GM23338 (cell line): Measurements from ENCODE around the gene SELENBP1. TPM values are rescaled to one million over a fixed set of nuclear protein-coding genes. Genes with fewer than 3 reads are reported as not detected.

Source experiments
- ATAC-seq: fragments of 200-7000 bp; cut with Tn5 transposase; 3 replicates; pipeline ENCODE4 v1.9.1; 2020
- DNase-seq: peaks from one replicate; pipeline ENCODE4 v3.0.0-alpha.2; 2015; ENCODE audit warnings: low spot score
- H2AFZ ChIP-seq: fragments of 200-600 bp; sonication (generic); 2 replicates; pipeline ENCODE4 v1.8.0; 2016; ENCODE audit warnings: antibody characterized with exemption, mild to moderate bottlenecking, moderate library complexity
- H3F3A ChIP-seq: fragments of 200-600 bp; sonication (generic); replicated peaks from 2 replicates; pipeline ENCODE4 v1.8.0; 2017; ENCODE audit warnings: antibody characterized with exemption, mixed run types, low read depth
- H3K27ac ChIP-seq: fragments of 200-600 bp; sonication (generic); 2 replicates; pipeline ENCODE4 v1.6.1; 2016; ENCODE audit warnings: low read depth
- H3K27me3 ChIP-seq: fragments of 200-600 bp; sonication (generic); 2 replicates; pipeline ENCODE4 v1.8.0; 2016; ENCODE audit warnings: mild to moderate bottlenecking, mixed run types, moderate library complexity; ENCODE audit not compliant: insufficient read depth
- H3K36me3 ChIP-seq: fragments of 200-600 bp; sonication (generic); 2 replicates; pipeline ENCODE4 v1.8.0; 2016; ENCODE audit warnings: mild to moderate bottlenecking; ENCODE audit not compliant: insufficient read depth
- H3K4me1 ChIP-seq: fragments of 200-600 bp; sonication (generic); 2 replicates; pipeline ENCODE4 v1.8.0; 2016; ENCODE audit warnings: mild to moderate bottlenecking, moderate library complexity; ENCODE audit not compliant: insufficient read depth
- H3K4me2 ChIP-seq: fragments of 200-600 bp; sonication (generic); 2 replicates; pipeline ENCODE4 v1.7.1; 2017; ENCODE audit warnings: mixed run types
- H3K4me3 ChIP-seq: fragments of 200-600 bp; sonication (generic); 2 replicates; pipeline ENCODE4 v1.6.1; 2016; ENCODE audit warnings: mixed run types
- H3K79me2 ChIP-seq: fragments of 200-600 bp; sonication (generic); replicated peaks from 2 replicates; pipeline ENCODE4 v1.8.0; 2017; ENCODE audit warnings: mild to moderate bottlenecking; ENCODE audit not compliant: insufficient read depth
- H3K9me2 ChIP-seq: fragments of 200-600 bp; sonication (generic); 2 replicates; pipeline ENCODE4 v1.8.0; 2017; ENCODE audit not compliant: insufficient read depth
- H4K20me1 ChIP-seq: fragments of 200-600 bp; sonication (generic); replicated peaks from 2 replicates; pipeline ENCODE4 v1.8.0; 2017; ENCODE audit warnings: mild to moderate bottlenecking; ENCODE audit not compliant: insufficient read depth
- H3K27ac Mint-ChIP-seq: 2 replicates; pipeline ENCODE4 v1.8.0; 2020; ENCODE audit warnings: inconsistent platforms, mild to moderate bottlenecking, moderate library complexity, mixed read lengths
- H3K27me3 Mint-ChIP-seq: 3 replicates; pipeline ENCODE4 v1.8.0; 2022; ENCODE audit warnings: low read depth, mild to moderate bottlenecking, moderate library complexity, mixed read lengths, inconsistent platforms; ENCODE audit not compliant: insufficient read depth, poor library complexity
- H3K36me3 Mint-ChIP-seq: 3 replicates; pipeline ENCODE4 v1.8.0; 2021; ENCODE audit warnings: low read depth, mild to moderate bottlenecking, inconsistent platforms, moderate library complexity, mixed read lengths
- H3K4me1 Mint-ChIP-seq: 3 replicates; pipeline ENCODE4 v1.8.0; 2020; ENCODE audit warnings: mild to moderate bottlenecking, inconsistent platforms, mixed read lengths
- H3K4me3 Mint-ChIP-seq: 3 replicates; pipeline ENCODE4 v1.8.0; 2021; ENCODE audit warnings: moderate library complexity, mild to moderate bottlenecking, inconsistent platforms, mixed read lengths
- H3K9me3 Mint-ChIP-seq: 3 replicates; pipeline ENCODE4 v1.8.0; 2020; ENCODE audit warnings: moderate library complexity, mild to moderate bottlenecking, inconsistent platforms, mixed read lengths
- CREB1 ChIP-seq: fragments of 250-450 bp; sonication (Bioruptor Pico); IDR thresholded peaks from 2 replicates; pipeline ENCODE4 v1.5.0; 2020; ENCODE audit warnings: low read depth, mild to moderate bottlenecking, moderate library complexity
- EZH2 ChIP-seq: fragments of 200-600 bp; sonication (generic); IDR thresholded peaks from one replicate; pipeline ENCODE4 v1.8.0; 2017; ENCODE audit warnings: antibody characterized with exemption, mild to moderate bottlenecking, low read depth; ENCODE audit not compliant: unreplicated experiment
- EZH2phosphoT487 ChIP-seq: fragments of 200-600 bp; sonication (generic); IDR thresholded peaks from one replicate; pipeline ENCODE4 v1.8.1; 2018; ENCODE audit warnings: antibody characterized with exemption; ENCODE audit not compliant: unreplicated experiment
- JUNB ChIP-seq: IDR thresholded peaks from one replicate; pipeline ENCODE4 v1.6.1; 2016; ENCODE audit warnings: antibody characterized with exemption; ENCODE audit not compliant: unreplicated experiment
- NANOG ChIP-seq: IDR thresholded peaks from 2 replicates; pipeline ENCODE4 v1.6.1; 2016; ENCODE audit warnings: antibody characterized with exemption, borderline replicate concordance
- POLR2AphosphoS5 ChIP-seq: IDR thresholded peaks from 2 replicates; pipeline ENCODE4 v1.6.1; 2016; ENCODE audit warnings: antibody characterized with exemption, low read depth
- STAT1 ChIP-seq: IDR thresholded peaks from one replicate; pipeline ENCODE4 v1.6.1; 2016; ENCODE audit warnings: antibody characterized with exemption; ENCODE audit not compliant: unreplicated experiment
- ZNF114 ChIP-seq: fragments of 250-450 bp; sonication (Bioruptor Pico); IDR thresholded peaks from 2 replicates; pipeline ENCODE4 v1.5.0; 2020; ENCODE audit warnings: mild to moderate bottlenecking, moderate library complexity
- ZNF331 ChIP-seq: fragments of 250-450 bp; sonication (Bioruptor Pico); IDR thresholded peaks from 2 replicates; pipeline ENCODE4 v1.5.0; 2020; ENCODE audit warnings: low read depth, mild to moderate bottlenecking, moderate library complexity
- polyA plus RNA-seq: library from polyadenylated mRNA; unstranded; fragments of >200 nt; fragmentation: Nextera tagmentation; extraction: Ambion mirVana; gene quantifications from 2 replicates; pipeline ENCODE4 v1.2.1, GENCODE V29; 2016
- total RNA-seq: library from RNA; depleted of rRNA; stranded (reverse); fragments of >200 nt; shearing (Covaris generic); gene quantifications from 2 replicates; pipeline ENCODE4 v1.2.3, GENCODE V29; 2014
- TF ChIP-seq, protein P1 (sequence below): IDR thresholded peaks from one replicate; pipeline ENCODE4 v1.6.1; 2018; ENCODE audit warnings: antibody characterized with exemption; ENCODE audit not compliant: unreplicated experiment
- TF ChIP-seq, protein P2 (sequence below): IDR thresholded peaks from 2 replicates; pipeline ENCODE4 v1.6.1; 2016; ENCODE audit warnings: antibody characterized with exemption
- TF ChIP-seq, protein P3 (sequence below), 2 experiments: fragments of 200-600 bp in 1 of 2; sonication (generic) in 1 of 2; conservative IDR thresholded peaks; 2 replicates each; pipeline versions ENCODE4 v1.5.1 to v1.6.1; 2016 to 2017; ENCODE audit warnings: antibody characterized with exemption in 2 of 2, low read depth in 2 of 2, mild to moderate bottlenecking in 2 of 2, moderate library complexity in 1 of 2

Gene SELENBP1
- total and polyA plus RNA-seq, 2 experiments from 2014 or later = 10.7 to 13.4 TPM

DNA sequence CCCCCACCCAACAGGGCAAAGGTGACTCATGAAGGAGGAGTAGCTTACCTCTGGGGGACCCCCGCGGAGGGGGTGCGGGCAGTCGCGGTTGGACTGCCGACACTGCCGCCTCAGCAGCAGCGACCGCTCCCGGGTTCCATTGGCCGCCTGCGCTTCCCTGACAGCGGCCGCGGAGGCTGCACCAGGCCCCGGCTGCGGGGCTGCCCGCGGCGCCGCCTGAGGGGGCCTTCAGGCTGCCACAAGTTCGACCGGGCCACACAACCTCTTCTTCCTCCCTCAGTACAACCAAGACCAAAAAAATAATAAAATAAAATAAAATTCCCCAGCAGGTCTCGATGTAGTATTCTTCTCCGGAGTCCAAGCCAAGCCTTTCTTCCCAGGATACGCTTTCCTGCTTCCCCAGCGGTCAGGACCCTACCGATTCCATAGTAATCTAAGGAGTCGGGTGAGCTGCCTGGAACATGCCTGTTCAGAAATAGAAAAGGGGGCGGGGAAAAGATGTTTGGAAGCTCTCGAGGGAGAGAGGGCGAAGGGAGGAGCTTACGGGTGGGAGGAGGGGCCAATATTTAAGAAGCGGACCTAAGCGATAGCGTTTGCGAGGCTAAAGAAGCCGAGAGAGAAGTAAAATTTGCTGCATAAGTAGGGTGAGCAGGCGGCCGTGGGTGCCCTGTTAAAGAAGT is 45.1 kb downstream of the SELENBP1 start, which contains the start of gene PI4KB:
Gene PI4KB (minus strand): TSS at position 194 of the 680 bp plus-strand sequence. CDS start 10,935 bp downstream, outside the sequence.
- Mint-ChIP-seq H3K4me3 (peak within 1 kb of the TSS; percentile 83), H3K36me3 (peaks cover 8% of the 10 kb centered on the region), H3K27ac (peak within 1 kb of the TSS; percentile 99), H3K4me1 (peaks cover 10% of the 10 kb centered on the region; the same call in 2 of the 3 replicates), H3K27me3 (peaks cover 9% of the 10 kb centered on the region), H3K9me3 (no peaks in the 10 kb centered on the region)
- Histone ChIP-seq H3K9me2 (no peaks in the 10 kb centered on the region), H3K27ac (peak within 1 kb of the TSS; percentile 85), H2AFZ (peak within 1 kb of the TSS; percentile 84), H3F3A (0 out of 2 replicates have a peak, but pooled peaks cover 5% of the 10 kb centered on the region), H3K79me2 (peaks cover 15% of the 10 kb centered on the region), H4K20me1 (peaks cover 4% of the 10 kb centered on the region; the same call in 1 of the 2 replicates), H3K4me3 (peak within 1 kb of the TSS; percentile 74), H3K36me3 (peaks cover 6% of the 10 kb centered on the region; the same call in 1 of the 2 replicates), H3K4me2 (peak within 1 kb of the TSS; percentile 95), H3K27me3 (no peaks in the 10 kb centered on the region), H3K4me1 (peaks cover 14% of the 10 kb centered on the region)
- DNase-seq (peak; percentile 100), ATAC-seq (peak; percentile 94)
- TF ChIP-seq STAT1 (no peak), POLR2AphosphoS5 (peak; percentile 82), CREB1 (no peak)

DNA sequence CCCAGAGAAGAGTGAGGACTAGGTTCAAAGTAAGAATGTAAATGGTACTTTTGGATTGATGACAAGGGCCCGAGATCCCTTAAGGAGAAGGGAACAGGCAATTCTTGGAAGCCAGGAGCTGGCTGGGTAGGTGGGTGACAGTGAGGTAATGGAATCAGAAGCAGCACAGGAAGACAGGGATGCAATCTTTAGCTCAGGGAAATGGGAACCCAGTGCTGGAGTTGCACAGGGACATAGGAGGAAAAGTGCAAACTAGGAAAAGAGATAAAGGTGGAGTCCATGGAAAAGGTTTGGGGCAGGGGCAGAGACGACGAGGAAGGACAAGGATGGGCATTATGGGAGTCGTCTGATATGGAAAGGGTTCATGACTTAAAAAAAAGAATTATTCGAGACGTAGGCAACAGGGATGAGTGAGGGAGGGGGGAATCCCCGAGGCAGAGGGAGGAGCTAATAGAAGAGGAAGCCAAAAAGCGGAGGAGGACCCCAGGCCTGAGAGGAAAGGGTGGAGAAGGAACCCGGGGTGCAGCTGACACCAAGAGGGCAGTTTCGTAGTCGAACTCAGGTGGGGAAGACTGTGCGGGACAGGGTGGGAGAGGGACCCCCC is 45.8 kb downstream of the SELENBP1 start:
- TF ChIP-seq ZNF331 (CRISPR knock-in tag) (no peak), JUNB (no peak), CREB1 (no peak), STAT1 (no peak), NANOG (no peak), POLR2AphosphoS5 (no peak), EZH2 (no peak), ZNF114 (CRISPR knock-in tag) (no peak), EZH2phosphoT487 (no peak)
- TF ChIP-seq, protein P1, sequence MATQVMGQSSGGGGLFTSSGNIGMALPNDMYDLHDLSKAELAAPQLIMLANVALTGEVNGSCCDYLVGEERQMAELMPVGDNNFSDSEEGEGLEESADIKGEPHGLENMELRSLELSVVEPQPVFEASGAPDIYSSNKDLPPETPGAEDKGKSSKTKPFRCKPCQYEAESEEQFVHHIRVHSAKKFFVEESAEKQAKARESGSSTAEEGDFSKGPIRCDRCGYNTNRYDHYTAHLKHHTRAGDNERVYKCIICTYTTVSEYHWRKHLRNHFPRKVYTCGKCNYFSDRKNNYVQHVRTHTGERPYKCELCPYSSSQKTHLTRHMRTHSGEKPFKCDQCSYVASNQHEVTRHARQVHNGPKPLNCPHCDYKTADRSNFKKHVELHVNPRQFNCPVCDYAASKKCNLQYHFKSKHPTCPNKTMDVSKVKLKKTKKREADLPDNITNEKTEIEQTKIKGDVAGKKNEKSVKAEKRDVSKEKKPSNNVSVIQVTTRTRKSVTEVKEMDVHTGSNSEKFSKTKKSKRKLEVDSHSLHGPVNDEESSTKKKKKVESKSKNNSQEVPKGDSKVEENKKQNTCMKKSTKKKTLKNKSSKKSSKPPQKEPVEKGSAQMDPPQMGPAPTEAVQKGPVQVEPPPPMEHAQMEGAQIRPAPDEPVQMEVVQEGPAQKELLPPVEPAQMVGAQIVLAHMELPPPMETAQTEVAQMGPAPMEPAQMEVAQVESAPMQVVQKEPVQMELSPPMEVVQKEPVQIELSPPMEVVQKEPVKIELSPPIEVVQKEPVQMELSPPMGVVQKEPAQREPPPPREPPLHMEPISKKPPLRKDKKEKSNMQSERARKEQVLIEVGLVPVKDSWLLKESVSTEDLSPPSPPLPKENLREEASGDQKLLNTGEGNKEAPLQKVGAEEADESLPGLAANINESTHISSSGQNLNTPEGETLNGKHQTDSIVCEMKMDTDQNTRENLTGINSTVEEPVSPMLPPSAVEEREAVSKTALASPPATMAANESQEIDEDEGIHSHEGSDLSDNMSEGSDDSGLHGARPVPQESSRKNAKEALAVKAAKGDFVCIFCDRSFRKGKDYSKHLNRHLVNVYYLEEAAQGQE = no peak
- TF ChIP-seq, protein P2, sequence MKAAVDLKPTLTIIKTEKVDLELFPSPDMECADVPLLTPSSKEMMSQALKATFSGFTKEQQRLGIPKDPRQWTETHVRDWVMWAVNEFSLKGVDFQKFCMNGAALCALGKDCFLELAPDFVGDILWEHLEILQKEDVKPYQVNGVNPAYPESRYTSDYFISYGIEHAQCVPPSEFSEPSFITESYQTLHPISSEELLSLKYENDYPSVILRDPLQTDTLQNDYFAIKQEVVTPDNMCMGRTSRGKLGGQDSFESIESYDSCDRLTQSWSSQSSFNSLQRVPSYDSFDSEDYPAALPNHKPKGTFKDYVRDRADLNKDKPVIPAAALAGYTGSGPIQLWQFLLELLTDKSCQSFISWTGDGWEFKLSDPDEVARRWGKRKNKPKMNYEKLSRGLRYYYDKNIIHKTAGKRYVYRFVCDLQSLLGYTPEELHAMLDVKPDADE = no peak
- TF ChIP-seq, protein P3, sequence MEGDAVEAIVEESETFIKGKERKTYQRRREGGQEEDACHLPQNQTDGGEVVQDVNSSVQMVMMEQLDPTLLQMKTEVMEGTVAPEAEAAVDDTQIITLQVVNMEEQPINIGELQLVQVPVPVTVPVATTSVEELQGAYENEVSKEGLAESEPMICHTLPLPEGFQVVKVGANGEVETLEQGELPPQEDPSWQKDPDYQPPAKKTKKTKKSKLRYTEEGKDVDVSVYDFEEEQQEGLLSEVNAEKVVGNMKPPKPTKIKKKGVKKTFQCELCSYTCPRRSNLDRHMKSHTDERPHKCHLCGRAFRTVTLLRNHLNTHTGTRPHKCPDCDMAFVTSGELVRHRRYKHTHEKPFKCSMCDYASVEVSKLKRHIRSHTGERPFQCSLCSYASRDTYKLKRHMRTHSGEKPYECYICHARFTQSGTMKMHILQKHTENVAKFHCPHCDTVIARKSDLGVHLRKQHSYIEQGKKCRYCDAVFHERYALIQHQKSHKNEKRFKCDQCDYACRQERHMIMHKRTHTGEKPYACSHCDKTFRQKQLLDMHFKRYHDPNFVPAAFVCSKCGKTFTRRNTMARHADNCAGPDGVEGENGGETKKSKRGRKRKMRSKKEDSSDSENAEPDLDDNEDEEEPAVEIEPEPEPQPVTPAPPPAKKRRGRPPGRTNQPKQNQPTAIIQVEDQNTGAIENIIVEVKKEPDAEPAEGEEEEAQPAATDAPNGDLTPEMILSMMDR (conservative IDR thresholded peaks at IDR 0.05; ENCODE audit: low read depth in 2 of 2) = no peak
- no peaks in the 10 kb centered on the region for H3K9me2 ChIP-seq
- H3K4me1 ChIP-seq = peaks cover 14% of the 10 kb centered on the region
- peak; percentile 36 for ATAC-seq
- peaks cover 8% of the 10 kb centered on the region for H3K36me3 Mint-ChIP-seq
- H3K27ac ChIP-seq = peak overlapping the region; percentile 57; the same call in 1 of the 2 replicates
- H3K27me3 Mint-ChIP-seq = peaks cover 9% of the 10 kb centered on the region
- peak overlapping the region; percentile 22 for H3K27ac Mint-ChIP-seq
- H3K9me3 Mint-ChIP-seq = no peaks in the 10 kb centered on the region
- H3F3A ChIP-seq = 0 out of 2 replicates have a peak, but pooled peaks cover 5% of the 10 kb centered on the region
- peak overlapping the region; percentile 95 for H3K4me2 ChIP-seq
- peaks cover 6% of the 10 kb centered on the region; the same call in 1 of the 2 replicates for H3K36me3 ChIP-seq
- peak overlapping the region; percentile 84 for H2AFZ ChIP-seq
- H3K4me3 Mint-ChIP-seq = peak overlapping the region; percentile 83
- H3K4me1 Mint-ChIP-seq = peaks cover 10% of the 10 kb centered on the region; the same call in 2 of the 3 replicates
- DNase-seq = peak; percentile 71
- peak overlapping the region; percentile 74 for H3K4me3 ChIP-seq
- H3K27me3 ChIP-seq = no peaks in the 10 kb centered on the region
- H4K20me1 ChIP-seq = peaks cover 4% of the 10 kb centered on the region; the same call in 1 of the 2 replicates
- peaks cover 15% of the 10 kb centered on the region for H3K79me2 ChIP-seq
